ENCODE data around the gene CDKL5. TPM values are rescaled to one million over a fixed set of nuclear protein-coding genes. Genes with fewer than 3 reads are reported as not detected.
A peak's percentile ranks its signal among the peaks of the same experiment; 100 is the strongest.

Gene CDKL5
- total and polyA plus RNA-seq, 2 donors (not counting 1 experiment from before 2014, with no cell fraction given) = 0.72 to 4.6 TPM

DNA sequence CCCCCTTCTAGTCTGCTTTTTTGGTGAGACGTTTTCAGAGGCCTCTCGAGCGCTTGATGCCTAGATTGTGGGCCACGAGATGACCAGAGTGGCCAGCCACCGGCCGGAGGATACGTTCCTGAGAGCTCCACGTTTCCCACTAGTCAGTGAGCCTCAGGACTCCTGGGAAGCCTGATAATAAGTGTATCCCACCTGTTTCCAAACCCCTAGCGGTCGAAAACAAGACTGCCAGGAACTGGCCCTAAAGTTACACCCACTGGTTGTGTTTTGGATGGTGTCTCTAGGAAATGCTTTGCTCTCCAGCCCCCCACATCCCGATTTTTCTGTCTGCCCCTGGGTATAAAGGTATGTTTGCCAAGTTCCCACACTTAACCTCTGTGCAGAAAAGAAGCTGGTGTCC lies 251.1 kb downstream of the CDKL5 start:
- ATAC-seq (ENCODE audit: low read depth) = no peak
- no peaks in the 10 kb centered on the region for H3K79me2 ChIP-seq (ENCODE audit: control insufficient read depth, insufficient read depth, low read length)
- H3K9me3 ChIP-seq (ENCODE audit: control extremely low read depth in 1 of 3, control insufficient read depth in 2 of 3, insufficient read depth in 1 of 3, low read length in 2 of 3) = no peaks in the 10 kb centered on the region
- H3K4me3 ChIP-seq (ENCODE audit: control extremely low read depth in 1 of 5, extremely low read depth in 1 of 5, insufficient read depth in 1 of 5, low read depth in 2 of 5, low read length in 4 of 5) = no peak overlapping the region
- H3K27me3 ChIP-seq (replicated peaks in 1 of 4; ENCODE audit: control extremely low read depth in 1 of 4, control insufficient read depth in 3 of 4, insufficient read depth in 4 of 4, low read length in 3 of 4) = no peaks in the 10 kb centered on the region
- Mint-ChIP-seq H3K27me3 (no peaks in the 10 kb centered on the region), H3K27ac (no peak overlapping the region), H3K4me3 (no peak overlapping the region), H3K9me3 (ENCODE audit: insufficient read depth) (no peaks in the 10 kb centered on the region), H3K4me1 (peaks cover 10% of the 10 kb centered on the region)
- intact Hi-C loops (cut with micrococcal nuclease) = loop anchor here (5.0 to 10.0 kb wide), 4 partner anchors 668 to 1588 kb away; partner anchors contain the start of genes EIF1AX, PDHA1, RPS6KA3 and SCML1
- no peaks in the 10 kb centered on the region for H3K36me3 ChIP-seq (replicated peaks in 1 of 2; ENCODE audit: control extremely low read depth in 1 of 2, control insufficient read depth in 1 of 2, extremely low read depth in 1 of 2, insufficient read depth in 2 of 2, low read length in 1 of 2)
- H3K9ac ChIP-seq (ENCODE audit: low read length) = no peak overlapping the region
- H4K20me1 ChIP-seq (ENCODE audit: control insufficient read depth, insufficient read depth, low read length, poor library complexity, severe bottlenecking) = no peaks in the 10 kb centered on the region
- no peak overlapping the region for H3K27ac ChIP-seq (ENCODE audit: low read length in 2 of 2)
- H2AFZ ChIP-seq (ENCODE audit: insufficient read depth, low read depth, low read length, poor library complexity, severe bottlenecking) = no peak overlapping the region
- no peak for DNase-seq
- H3K4me1 ChIP-seq (ENCODE audit: control insufficient read depth in 2 of 2, insufficient read depth in 2 of 2, low read length in 2 of 2) = no peaks in the 10 kb centered on the region
- ChIA-PET CTCF (no interaction called here), POLR2A (no interaction called here)
- no peak overlapping the region for H3K4me2 ChIP-seq (replicated peaks; ENCODE audit: low read depth, low read length, poor library complexity, severe bottlenecking)
- WGBS (ENCODE audit: insufficient coverage) = 94% methylated on average over 5 of the region's 11 CpGs
- TF ChIP-seq, protein P1, sequence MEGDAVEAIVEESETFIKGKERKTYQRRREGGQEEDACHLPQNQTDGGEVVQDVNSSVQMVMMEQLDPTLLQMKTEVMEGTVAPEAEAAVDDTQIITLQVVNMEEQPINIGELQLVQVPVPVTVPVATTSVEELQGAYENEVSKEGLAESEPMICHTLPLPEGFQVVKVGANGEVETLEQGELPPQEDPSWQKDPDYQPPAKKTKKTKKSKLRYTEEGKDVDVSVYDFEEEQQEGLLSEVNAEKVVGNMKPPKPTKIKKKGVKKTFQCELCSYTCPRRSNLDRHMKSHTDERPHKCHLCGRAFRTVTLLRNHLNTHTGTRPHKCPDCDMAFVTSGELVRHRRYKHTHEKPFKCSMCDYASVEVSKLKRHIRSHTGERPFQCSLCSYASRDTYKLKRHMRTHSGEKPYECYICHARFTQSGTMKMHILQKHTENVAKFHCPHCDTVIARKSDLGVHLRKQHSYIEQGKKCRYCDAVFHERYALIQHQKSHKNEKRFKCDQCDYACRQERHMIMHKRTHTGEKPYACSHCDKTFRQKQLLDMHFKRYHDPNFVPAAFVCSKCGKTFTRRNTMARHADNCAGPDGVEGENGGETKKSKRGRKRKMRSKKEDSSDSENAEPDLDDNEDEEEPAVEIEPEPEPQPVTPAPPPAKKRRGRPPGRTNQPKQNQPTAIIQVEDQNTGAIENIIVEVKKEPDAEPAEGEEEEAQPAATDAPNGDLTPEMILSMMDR (IDR thresholded peaks at IDR 0.05) = no peak
- TF ChIP-seq EZH2 (IDR thresholded peaks at IDR 0.05; ENCODE audit: borderline replicate concordance, insufficient read depth, low read depth, low read length, poor library complexity, severe bottlenecking) = no peak

DNA sequence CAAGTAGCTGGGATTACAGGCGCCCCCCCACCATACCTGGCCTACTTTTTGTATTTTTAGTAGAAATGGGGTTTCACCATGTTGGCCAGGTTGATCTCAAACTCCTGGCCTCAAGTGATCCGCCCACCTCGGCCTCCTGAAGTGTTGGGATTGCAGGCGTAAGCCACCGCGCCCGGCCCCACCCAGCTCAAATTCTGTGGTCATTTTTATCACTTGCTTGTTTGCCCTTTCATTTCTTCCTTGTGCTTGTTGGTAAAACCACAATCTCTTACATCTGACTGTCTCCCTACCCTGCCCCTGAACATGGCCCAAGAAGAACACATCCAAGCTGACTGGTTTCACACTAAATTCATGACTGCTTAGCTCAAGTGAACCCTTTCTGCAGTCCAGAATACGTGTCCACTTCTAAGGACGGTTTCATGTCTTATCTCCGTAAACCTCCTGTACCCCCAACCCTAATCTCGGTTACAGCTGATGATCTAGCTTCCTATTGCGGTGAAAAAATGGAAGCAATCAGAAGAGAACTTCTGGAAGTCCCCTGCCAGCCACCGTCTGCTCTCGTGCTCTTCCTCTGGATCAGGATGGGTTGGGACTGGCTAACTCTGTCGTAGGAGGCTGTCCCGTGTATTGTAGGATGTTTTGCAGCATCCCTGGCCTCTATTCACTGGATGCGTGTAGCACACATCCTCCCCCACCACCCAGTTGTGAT lies 251.9 kb downstream of the CDKL5 start:
- CTCF ChIA-PET = interaction anchor here (0.9 kb wide), 1 partner anchor 10 kb away, joined by 3 read pairs; no protein-coding TSS in a partner anchor
- Histone ChIP-seq H3K79me2 (ENCODE audit: control insufficient read depth, insufficient read depth, low read length) (no peaks in the 10 kb centered on the region), H3K36me3 (replicated peaks in 1 of 2; ENCODE audit: control extremely low read depth in 1 of 2, control insufficient read depth in 1 of 2, extremely low read depth in 1 of 2, insufficient read depth in 2 of 2, low read length in 1 of 2) (no peaks in the 10 kb centered on the region), H4K20me1 (ENCODE audit: control insufficient read depth, insufficient read depth, low read length, poor library complexity, severe bottlenecking) (no peaks in the 10 kb centered on the region), H2AFZ (ENCODE audit: insufficient read depth, low read depth, low read length, poor library complexity, severe bottlenecking) (no peak overlapping the region), H3K9me3 (ENCODE audit: control extremely low read depth in 1 of 3, control insufficient read depth in 2 of 3, insufficient read depth in 1 of 3, low read length in 2 of 3) (no peaks in the 10 kb centered on the region), H3K4me2 (replicated peaks; ENCODE audit: low read depth, low read length, poor library complexity, severe bottlenecking) (no peak overlapping the region), H3K27me3 (replicated peaks in 1 of 4; ENCODE audit: control extremely low read depth in 1 of 4, control insufficient read depth in 3 of 4, insufficient read depth in 4 of 4, low read length in 3 of 4) (no peaks in the 10 kb centered on the region), H3K9ac (ENCODE audit: low read length) (no peak overlapping the region), H3K27ac (ENCODE audit: low read length in 2 of 2) (no peak overlapping the region), H3K4me3 (ENCODE audit: control extremely low read depth in 1 of 5, extremely low read depth in 1 of 5, insufficient read depth in 1 of 5, low read depth in 2 of 5, low read length in 4 of 5) (no peak overlapping the region), H3K4me1 (ENCODE audit: control insufficient read depth in 2 of 2, insufficient read depth in 2 of 2, low read length in 2 of 2) (no peaks in the 10 kb centered on the region)
- intact Hi-C loops (cut with micrococcal nuclease) = loop anchor here (5.0 to 10.0 kb wide), 4 partner anchors 667 to 1587 kb away; partner anchors contain the start of genes EIF1AX, PDHA1, RPS6KA3 and SCML1
- no CpG with 5 or more reads among the region's 17 CpGs for WGBS (ENCODE audit: insufficient coverage)
- H3K4me1 Mint-ChIP-seq = peaks cover 10% of the 10 kb centered on the region
- H3K9me3 Mint-ChIP-seq (ENCODE audit: insufficient read depth) = no peaks in the 10 kb centered on the region
- no peak for ATAC-seq (ENCODE audit: low read depth)
- DNase-seq = no peak
- POLR2A ChIA-PET = no interaction called here
- H3K4me3 Mint-ChIP-seq = peak overlapping the region; percentile 33
- H3K27me3 Mint-ChIP-seq = no peaks in the 10 kb centered on the region
- TF ChIP-seq EZH2 (IDR thresholded peaks at IDR 0.05; ENCODE audit: borderline replicate concordance, insufficient read depth, low read depth, low read length, poor library complexity, severe bottlenecking) = no peak
- TF ChIP-seq, protein P1 (IDR thresholded peaks at IDR 0.05) = no peak
- peak overlapping the region; percentile 62 for H3K27ac Mint-ChIP-seq

Measured in B cell (primary cell).